ENCODE results near the gene ZNF480. TPM values are rescaled to one million over a fixed set of nuclear protein-coding genes. Genes with fewer than 3 reads are reported as not detected.

The ZNF480 gene
- total and polyA plus RNA-seq, 2 of the 13 experiments (the other 11 are each of a cell fraction or from before 2014, with no cell fraction given): 2.1 to 9.6 TPM

DNA sequence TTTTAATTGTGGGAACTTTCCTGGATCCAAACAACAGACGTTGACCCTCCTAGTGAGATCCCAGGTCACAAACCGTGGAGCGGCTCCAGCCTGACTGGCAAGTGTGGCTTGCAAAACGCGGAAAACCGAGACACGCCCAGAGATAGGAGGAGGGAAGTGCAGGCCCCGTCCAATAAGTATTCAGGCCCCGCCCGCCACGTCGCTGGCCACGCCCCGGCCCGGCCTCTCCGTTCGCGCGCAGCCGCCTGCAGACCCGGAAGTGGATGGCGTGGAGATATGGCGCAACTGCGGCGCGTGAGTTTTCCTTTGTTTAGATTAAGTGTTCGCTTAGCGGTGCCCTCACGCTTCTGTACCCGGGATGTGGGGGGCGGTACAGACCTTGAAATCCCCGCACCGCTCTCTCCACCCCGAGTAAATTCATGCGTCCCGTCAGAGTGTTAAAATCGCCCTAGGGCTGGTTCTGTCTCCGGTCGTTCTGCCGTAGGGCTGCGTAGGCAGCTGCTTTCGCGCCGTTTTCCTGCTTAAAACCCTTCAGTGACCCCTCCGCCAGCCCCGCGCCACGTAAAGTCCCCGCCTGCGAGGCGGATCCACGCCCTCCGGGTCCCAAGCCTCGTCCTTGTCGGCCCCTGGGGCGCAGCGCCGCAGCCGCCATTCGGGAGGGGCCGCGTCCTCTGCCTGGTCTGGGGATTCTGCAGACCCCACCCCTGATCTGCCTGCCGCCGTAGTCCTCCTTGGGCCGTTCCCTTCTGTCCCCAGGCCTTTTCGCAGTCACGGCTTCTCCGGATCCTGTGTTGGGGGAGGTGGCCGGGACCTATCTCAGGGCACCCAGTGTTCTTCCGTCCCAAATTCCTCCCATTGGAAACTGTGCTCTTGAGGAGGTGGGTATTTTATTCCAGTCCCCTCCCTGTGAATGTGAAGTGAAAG is 27.4 kb upstream of the ZNF480 start, which contains the start of gene ZNF766 (continued):
- TF ChIP-seq, protein P1, sequence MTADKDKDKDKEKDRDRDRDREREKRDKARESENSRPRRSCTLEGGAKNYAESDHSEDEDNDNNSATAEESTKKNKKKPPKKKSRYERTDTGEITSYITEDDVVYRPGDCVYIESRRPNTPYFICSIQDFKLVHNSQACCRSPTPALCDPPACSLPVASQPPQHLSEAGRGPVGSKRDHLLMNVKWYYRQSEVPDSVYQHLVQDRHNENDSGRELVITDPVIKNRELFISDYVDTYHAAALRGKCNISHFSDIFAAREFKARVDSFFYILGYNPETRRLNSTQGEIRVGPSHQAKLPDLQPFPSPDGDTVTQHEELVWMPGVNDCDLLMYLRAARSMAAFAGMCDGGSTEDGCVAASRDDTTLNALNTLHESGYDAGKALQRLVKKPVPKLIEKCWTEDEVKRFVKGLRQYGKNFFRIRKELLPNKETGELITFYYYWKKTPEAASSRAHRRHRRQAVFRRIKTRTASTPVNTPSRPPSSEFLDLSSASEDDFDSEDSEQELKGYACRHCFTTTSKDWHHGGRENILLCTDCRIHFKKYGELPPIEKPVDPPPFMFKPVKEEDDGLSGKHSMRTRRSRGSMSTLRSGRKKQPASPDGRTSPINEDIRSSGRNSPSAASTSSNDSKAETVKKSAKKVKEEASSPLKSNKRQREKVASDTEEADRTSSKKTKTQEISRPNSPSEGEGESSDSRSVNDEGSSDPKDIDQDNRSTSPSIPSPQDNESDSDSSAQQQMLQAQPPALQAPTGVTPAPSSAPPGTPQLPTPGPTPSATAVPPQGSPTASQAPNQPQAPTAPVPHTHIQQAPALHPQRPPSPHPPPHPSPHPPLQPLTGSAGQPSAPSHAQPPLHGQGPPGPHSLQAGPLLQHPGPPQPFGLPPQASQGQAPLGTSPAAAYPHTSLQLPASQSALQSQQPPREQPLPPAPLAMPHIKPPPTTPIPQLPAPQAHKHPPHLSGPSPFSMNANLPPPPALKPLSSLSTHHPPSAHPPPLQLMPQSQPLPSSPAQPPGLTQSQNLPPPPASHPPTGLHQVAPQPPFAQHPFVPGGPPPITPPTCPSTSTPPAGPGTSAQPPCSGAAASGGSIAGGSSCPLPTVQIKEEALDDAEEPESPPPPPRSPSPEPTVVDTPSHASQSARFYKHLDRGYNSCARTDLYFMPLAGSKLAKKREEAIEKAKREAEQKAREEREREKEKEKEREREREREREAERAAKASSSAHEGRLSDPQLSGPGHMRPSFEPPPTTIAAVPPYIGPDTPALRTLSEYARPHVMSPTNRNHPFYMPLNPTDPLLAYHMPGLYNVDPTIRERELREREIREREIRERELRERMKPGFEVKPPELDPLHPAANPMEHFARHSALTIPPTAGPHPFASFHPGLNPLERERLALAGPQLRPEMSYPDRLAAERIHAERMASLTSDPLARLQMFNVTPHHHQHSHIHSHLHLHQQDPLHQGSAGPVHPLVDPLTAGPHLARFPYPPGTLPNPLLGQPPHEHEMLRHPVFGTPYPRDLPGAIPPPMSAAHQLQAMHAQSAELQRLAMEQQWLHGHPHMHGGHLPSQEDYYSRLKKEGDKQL (CRISPR knock-in tag; IDR thresholded peaks at IDR 0.05; ENCODE audit: low read depth): no peak
- peak; percentile 92 for TF ChIP-seq RBFOX2 (IDR thresholded peaks at IDR 0.05; ENCODE audit: low read depth, low read length)
- TF ChIP-seq, protein P2, sequence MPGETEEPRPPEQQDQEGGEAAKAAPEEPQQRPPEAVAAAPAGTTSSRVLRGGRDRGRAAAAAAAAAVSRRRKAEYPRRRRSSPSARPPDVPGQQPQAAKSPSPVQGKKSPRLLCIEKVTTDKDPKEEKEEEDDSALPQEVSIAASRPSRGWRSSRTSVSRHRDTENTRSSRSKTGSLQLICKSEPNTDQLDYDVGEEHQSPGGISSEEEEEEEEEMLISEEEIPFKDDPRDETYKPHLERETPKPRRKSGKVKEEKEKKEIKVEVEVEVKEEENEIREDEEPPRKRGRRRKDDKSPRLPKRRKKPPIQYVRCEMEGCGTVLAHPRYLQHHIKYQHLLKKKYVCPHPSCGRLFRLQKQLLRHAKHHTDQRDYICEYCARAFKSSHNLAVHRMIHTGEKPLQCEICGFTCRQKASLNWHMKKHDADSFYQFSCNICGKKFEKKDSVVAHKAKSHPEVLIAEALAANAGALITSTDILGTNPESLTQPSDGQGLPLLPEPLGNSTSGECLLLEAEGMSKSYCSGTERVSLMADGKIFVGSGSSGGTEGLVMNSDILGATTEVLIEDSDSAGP (CRISPR knock-in tag; IDR thresholded peaks at IDR 0.05; ENCODE audit: borderline replicate concordance): peak; percentile 81; the same call in 1 of the 2 replicates
- no peak for TF ChIP-seq ZNF256 (CRISPR knock-in tag; conservative IDR thresholded peaks at IDR 0.05)
- no peak for TF ChIP-seq MBNL3 (CRISPR knock-in tag; conservative IDR thresholded peaks at IDR 0.05)
- no peak for TF ChIP-seq FOXJ3 (CRISPR knock-in tag; IDR thresholded peaks at IDR 0.05; ENCODE audit: borderline replicate concordance)
- peak; percentile 95 for TF ChIP-seq SIN3A (IDR thresholded peaks at IDR 0.05; ENCODE audit: borderline replicate concordance, low read depth, low read length)
- TF ChIP-seq, protein P3, sequence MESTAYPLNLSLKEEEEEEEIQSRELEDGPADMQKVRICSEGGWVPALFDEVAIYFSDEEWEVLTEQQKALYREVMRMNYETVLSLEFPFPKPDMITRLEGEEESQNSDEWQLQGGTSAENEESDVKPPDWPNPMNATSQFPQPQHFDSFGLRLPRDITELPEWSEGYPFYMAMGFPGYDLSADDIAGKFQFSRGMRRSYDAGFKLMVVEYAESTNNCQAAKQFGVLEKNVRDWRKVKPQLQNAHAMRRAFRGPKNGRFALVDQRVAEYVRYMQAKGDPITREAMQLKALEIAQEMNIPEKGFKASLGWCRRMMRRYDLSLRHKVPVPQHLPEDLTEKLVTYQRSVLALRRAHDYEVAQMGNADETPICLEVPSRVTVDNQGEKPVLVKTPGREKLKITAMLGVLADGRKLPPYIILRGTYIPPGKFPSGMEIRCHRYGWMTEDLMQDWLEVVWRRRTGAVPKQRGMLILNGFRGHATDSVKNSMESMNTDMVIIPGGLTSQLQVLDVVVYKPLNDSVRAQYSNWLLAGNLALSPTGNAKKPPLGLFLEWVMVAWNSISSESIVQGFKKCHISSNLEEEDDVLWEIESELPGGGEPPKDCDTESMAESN (CRISPR knock-in tag; conservative IDR thresholded peaks at IDR 0.05): no peak
- TF ChIP-seq, protein P4, sequence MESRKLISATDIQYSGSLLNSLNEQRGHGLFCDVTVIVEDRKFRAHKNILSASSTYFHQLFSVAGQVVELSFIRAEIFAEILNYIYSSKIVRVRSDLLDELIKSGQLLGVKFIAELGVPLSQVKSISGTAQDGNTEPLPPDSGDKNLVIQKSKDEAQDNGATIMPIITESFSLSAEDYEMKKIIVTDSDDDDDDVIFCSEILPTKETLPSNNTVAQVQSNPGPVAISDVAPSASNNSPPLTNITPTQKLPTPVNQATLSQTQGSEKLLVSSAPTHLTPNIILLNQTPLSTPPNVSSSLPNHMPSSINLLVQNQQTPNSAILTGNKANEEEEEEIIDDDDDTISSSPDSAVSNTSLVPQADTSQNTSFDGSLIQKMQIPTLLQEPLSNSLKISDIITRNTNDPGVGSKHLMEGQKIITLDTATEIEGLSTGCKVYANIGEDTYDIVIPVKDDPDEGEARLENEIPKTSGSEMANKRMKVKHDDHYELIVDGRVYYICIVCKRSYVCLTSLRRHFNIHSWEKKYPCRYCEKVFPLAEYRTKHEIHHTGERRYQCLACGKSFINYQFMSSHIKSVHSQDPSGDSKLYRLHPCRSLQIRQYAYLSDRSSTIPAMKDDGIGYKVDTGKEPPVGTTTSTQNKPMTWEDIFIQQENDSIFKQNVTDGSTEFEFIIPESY (CRISPR knock-in tag; IDR thresholded peaks at IDR 0.05): no peak; the same call in 1 of the 2 replicates
- TF ChIP-seq ATRX (CRISPR knock-in tag; IDR thresholded peaks at IDR 0.05; ENCODE audit: borderline replicate concordance): no peak
- TF ChIP-seq ZNF430 (CRISPR knock-in tag; IDR thresholded peaks at IDR 0.05): peak; percentile 78; the same call in 1 of the 2 replicates
- TF ChIP-seq, protein P5, sequence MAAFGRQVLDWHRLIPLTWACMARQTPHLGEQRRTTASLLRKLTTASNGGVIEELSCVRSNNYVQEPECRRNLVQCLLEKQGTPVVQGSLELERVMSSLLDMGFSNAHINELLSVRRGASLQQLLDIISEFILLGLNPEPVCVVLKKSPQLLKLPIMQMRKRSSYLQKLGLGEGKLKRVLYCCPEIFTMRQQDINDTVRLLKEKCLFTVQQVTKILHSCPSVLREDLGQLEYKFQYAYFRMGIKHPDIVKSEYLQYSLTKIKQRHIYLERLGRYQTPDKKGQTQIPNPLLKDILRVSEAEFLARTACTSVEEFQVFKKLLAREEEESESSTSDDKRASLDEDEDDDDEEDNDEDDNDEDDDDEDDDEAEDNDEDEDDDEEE (CRISPR knock-in tag; IDR thresholded peaks at IDR 0.05): no peak
- TF ChIP-seq ZNF749 (CRISPR knock-in tag; IDR thresholded peaks at IDR 0.05; ENCODE audit: borderline replicate concordance): no peak

Data from HepG2 (cell line).